HG03175 (cell line): ENCODE results near the gene MUC4.
"Not testable (repeated sequence)": the region's sequence is repeated elsewhere in the genome, so short reads cannot be mapped to it uniquely, and the experiment has no call there.

Experiments
- ATAC-seq: cut with Tn5 transposase; IDR thresholded peaks from one replicate; pipeline ENCODE4 v1.9.1; 2021; ENCODE audit warnings: mild to moderate bottlenecking, moderate library complexity; ENCODE audit not compliant: unreplicated experiment

MUC4 gene

DNA sequence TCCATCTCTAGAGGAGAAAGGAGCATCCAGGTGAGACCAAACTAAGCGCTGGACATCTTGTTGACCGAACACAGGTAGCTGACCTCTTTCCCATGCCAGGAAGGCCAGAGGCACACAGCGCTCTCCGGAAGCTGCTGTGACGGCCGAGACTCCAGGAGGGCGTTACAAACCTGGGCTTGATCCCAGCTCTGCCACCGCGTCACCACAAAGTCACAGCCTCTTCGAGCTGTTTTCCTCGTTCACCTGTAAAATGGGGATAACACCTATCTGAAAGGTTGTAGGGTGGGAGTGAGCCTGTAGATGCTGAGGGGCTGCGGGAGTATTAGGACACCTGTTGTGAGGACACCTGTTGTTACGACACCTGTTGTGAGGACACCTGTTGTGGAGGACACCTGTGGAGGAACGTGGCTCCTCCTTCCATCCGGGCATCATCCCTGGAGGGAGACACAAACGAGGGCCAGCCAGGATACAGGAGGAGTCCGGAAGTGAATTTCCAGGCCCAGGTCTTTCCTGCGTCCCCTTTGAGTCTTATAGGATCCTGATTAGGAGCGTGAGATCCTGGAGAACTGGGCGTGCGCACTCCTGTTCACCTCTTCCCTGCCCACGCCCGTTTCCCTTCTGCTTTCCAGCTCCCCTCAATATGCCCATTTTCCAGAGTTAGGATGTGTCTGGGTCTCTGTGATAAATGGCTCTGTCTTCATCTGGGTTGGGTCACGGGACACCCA, 2.3 kb upstream of the MUC4 start:
- no peak for ATAC-seq

DNA sequence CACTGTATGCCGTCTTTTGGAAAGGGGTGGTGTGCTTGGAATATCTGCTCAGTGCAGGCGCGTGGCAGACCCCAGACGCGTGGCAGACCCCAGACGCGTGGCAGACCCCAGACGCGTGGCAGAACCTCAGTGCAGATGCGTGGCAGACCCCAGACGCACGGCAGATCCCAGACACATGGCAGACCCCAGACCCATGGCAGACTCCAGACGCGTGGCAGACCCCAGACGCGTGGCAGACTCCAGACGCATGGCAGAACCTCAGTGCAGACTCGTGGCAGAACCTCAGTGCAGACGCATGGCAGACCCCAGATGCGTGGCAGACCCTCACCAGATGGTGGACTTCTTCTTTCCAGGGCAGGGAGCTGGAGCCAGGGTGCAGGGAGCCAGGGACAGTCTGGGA, 637 bp upstream of the MUC4 start:
- no peak for ATAC-seq

- no peak for ATAC-seq
These were observed 1.3 kb downstream of the MUC4 start for GRCh38 chr3:195810455-195810845.

DNA sequence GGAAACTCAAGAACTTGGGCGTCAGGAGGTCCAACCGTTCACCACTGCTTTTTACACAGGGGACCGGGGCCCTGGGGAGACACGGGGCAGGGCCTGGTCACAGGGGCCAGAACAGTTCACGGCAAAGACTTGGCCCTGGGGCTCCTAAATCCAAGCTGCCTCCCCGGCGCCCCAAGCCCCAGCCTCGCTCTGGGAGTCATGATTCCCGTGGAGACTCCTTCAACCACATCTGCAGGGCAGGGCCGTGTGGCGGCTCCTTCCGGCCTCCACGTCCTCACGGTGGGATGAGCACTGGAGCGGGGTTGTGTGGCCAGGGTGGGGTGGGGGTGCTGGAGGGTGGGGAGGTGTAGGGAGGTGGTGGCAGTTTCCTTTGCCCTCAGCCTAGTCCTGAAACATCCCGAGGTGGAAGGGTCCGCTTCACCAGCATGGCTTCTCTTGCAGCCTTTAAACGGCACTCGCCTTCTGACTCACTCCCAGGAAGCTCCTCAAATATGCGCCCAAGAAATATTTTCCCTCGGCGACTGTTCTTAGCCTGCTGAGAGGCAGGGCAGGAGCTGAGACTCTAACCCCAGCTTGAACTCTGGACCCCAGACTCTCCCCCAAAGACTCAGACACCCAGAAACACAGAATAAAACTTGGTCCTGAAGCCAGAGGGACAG, 1.8 kb downstream of the MUC4 start:
- no peak for ATAC-seq

DNA sequence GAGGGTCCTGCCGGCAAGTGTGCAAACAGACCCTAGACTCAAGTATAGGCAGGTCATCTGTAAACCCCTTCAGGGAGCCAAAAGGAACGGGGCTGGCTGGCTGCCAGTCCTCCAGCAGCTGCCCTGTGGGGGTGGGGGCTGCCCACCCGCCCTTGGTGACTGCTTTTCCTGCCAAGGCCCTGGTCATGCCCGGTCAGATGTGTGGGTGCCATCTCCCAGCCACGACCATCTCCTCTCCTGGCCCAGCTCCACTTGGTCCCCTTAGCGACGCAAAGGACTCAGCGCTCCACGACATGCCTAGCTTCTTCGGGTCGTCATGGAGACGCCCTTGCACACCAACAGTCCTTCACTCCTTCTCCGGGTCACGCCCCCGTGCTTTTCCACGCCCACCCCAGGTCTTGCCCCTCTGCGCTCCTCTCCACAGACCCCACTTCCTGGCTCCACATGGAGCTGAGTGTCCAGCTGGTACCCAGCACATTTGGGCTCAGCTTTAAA, 2.4 kb downstream of the MUC4 start:
- ATAC-seq = no peak

DNA sequence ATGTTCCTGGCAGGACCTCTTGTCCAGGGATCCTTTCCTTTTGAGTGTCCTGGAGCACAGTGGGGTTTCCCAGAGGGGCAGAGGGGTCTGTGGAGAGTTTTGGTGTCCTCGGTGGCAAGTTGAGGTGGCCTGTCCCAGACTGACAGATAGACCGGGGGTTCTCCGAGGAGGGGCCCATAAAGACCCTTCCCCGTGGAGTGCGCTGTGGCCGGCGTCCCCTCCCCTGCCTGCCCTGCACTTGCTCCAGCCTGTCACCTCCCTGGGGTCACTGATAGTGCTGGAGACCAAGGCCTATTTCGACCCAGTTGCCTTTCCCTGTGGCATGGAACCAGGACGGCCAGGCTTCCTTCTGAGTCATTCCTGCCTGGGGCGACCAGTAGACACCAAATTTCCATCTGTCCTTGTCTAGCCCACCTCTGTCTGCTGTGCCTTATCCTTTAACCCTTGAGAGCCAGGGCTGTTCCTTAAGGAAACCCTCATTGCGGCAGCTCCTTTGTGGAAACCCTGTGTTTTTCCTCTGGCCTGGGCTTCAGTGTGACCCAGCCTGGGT, 2.9 kb downstream of the MUC4 start:
- ATAC-seq = no peak

GRCh38 chr3:195807681-195808121, 4.0 kb downstream of the MUC4 start:
- no peak for ATAC-seq

DNA sequence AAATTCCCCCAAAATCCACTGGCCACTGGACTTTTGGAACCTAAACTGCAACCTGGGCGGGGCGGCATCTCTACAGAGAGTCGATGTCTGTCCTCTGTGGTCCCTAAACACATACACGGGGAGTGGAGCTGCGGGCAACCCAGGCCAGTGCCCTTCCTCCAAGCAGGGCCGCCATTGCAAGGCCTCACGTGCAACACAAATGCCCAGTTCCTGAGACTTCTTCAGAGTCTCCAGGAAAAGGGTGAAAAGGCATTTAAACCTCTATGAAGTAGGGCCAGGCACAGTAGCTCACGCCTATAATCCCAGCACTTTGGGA, 4.9 kb downstream of the MUC4 start:
- ATAC-seq = no peak

GRCh38 chr3:195806211-195806915, 5.4 kb downstream of the MUC4 start:
- no peak for ATAC-seq

DNA sequence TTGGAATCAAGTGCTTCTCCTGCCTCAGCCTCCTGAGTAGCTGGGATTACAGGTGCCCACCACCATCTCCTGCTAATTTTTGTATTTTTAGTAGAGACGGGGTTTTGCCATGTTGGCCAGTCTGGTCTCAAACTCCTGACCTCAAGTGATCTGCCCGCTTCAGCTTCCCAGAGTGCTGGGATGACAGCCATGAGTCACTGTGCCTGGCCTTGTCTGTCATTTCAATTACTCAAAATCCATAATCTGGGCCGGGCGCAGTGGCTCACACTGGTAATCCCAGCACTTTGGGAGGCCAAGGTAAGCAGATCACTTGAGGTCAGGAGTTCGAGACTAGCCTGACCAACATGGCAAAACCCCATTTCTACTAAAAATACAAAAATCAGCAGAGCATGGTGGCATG, 6.1 kb downstream of the MUC4 start:
- ATAC-seq = not testable (repeated sequence)

- no peak for ATAC-seq
These were observed 6.5 kb downstream of the MUC4 start for GRCh38 chr3:195805181-195805580.

GRCh38 chr3:195803289-195803908, 8.3 kb downstream of the MUC4 start:
- ATAC-seq = no peak

DNA sequence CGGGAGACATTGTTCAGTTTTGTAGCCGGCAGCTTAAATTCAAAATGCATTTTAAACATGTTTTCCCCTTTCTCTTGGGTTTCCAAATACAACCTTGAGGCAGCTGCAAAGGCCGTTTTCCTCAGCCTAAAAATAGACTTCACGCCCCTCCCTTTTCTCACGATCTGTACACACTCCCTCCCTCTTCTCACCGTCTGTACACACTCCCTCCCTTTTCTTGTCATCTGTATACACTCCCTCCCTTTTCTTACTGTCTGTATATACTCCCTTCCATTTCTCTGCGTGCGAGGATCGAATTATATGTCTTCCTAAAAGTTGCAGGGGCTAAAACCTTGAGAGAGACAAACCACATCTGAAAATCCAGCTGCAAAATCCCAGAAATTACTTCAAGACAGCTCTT, 8.9 kb downstream of the MUC4 start:
- no peak for ATAC-seq

- ATAC-seq = no peak
These were observed 9.4 kb downstream of the MUC4 start for GRCh38 chr3:195802261-195802701.

DNA sequence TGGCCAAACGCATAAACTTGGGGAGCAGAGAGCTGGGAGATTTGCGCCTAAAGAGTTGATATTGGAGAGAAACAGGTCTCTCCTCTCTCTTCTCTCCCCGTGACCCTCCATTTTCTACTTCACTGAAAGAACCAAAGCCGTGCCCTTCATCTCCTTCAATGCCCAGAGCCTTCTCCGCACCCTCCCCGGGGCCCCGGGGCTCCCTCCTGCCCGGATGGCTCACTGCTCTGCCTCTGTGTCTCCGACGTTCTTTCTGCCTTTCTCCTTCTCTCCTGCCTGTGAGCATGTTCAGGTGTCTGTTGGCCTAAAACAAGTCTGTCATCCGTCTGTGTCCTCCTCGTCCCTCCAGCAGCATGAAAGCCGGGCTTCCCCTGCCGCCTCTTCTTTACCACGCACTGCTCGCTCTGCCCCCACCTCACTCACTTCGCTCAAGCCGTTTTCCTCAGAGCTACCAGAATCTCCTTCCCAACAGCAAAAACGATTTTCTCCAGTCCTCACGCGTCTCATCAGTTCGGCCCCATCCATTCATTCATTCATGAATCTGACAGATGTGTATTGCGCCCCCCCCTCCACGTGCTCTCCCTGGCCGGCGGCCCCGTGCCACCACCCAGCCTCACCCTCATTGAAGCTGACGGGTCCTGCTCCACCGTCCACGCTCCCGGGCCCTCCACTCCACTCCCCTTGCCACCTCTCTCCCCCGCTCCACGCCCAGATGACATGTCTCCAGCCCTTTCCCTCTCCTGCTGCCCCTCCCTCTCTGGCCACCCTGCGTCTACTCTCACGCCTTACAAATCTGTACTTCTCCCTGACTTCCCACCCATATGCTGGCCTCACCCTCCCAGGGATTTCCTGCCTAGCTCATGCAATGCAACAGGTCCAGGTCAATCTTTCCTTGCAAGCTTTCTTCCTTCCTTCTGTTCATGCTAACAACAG, 10.2 kb downstream of the MUC4 start:
- no peak for ATAC-seq

DNA sequence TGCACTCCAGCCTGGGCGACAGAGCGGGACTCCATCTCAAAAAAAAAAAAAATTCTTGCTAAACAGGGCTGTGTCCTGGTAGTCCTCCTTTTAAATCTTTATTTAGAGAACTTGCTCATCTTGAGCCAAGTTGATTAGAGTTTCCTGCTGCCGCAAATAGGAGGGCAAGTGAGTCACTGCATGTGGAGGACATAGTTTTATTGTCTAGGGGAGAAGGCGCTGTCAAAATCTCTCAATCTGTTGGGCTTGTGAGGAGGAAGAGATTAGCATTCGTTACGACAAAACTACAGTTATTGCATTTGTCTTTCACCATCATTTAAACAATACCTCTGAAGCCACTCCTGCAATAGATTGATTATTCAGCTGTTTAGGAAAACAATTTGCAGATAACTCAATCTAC, 11.5 kb downstream of the MUC4 start:
- ATAC-seq = no peak

DNA sequence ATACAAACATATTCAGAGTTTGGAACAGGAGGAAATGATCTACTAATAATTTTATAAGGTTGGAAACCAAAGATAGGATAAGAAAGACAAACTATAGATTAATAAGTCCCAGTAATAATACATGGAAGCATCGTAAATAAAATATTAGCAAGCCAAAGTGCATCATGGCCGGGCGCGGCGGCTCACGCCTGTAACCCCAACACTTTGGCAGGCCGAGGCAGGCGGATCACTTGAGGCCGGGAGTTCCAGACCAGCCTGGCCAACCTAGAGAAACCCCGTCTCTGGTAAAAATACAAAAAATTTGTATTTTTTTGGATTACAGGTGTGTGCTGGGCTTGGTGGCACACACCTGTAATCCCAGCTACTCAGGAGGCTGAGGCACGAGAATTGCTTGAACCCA, 14.9 kb downstream of the MUC4 start:
- no peak for ATAC-seq

GRCh38 chr3:195794708-195795107, 17.0 kb downstream of the MUC4 start:
- no peak for ATAC-seq

GRCh38 chr3:195792621-195793020, 19.1 kb downstream of the MUC4 start:
- not testable (repeated sequence) for ATAC-seq

- ATAC-seq = no peak
These were observed 20.8 kb downstream of the MUC4 start for GRCh38 chr3:195790901-195791300.
